H1 (cell line): ENCODE results near the gene PFKP. TPM values are rescaled to one million over a fixed set of nuclear protein-coding genes. Genes with fewer than 3 reads are reported as not detected.

Experiments used
- ATF2 ChIP-seq: IDR thresholded peaks from 2 replicates; pipeline ENCODE4 v1.6.1; 2012; ENCODE audit warnings: low read length, inconsistent platforms
- BCL11A ChIP-seq, 2 experiments: IDR thresholded peaks; one replicate each; pipeline ENCODE4 v1.6.1; 2011; ENCODE audit warnings: low read depth in 2 of 2, low read length in 2 of 2, mild to moderate bottlenecking in 2 of 2
- CBX8 ChIP-seq: fragments of 300-800, 300-1000 bp; sonication (generic); IDR thresholded peaks from 2 replicates; pipeline ENCODE4 v1.7.1; 2016; ENCODE audit warnings: low read depth, low read length, borderline replicate concordance
- CREB1 ChIP-seq: IDR thresholded peaks from 2 replicates; pipeline ENCODE4 v1.6.1; 2012; ENCODE audit warnings: inconsistent platforms
- MAFK ChIP-seq: IDR thresholded peaks from 2 replicates; pipeline ENCODE4 v1.6.1; 2012; ENCODE audit warnings: low read depth, mild to moderate bottlenecking, improper control_type of control experiment, low read length
- polyA plus RNA-seq, 7 experiments: library from polyadenylated mRNA; depleted of rRNA in 3 of 7; stranded (reverse) in 5 of 7; unstranded in 2 of 7; fragments of >200 nt in 5 of 7; fragments of 200-250 nt in 2 of 7; gene quantifications; 1 replicate in 5 of 7; 2 replicates in 1 of 7; 4 replicates in 1 of 7; pipeline versions ENCODE4 v1.2.1 to v1.2.3, GENCODE V29; 2011 to 2013; ENCODE audit warnings: missing spikeins in 2 of 7, mixed read lengths in 2 of 7
- total RNA-seq: library from RNA; stranded (reverse); fragmentation: NEBNext Ultra II Directional; extraction: Animal tissue kit (Norgen Biotek cat#: 25700); gene quantifications from 2 replicates; pipeline ENCODE4 v1.2.1, GENCODE V29; 2021

The PFKP gene
- total and polyA plus RNA-seq, 2 of the 8 experiments (the other 6 are each of a cell fraction or from before 2014, with no cell fraction given): 51.2 to 128 TPM

- TF ChIP-seq ATF2: no peak
- TF ChIP-seq CBX8: no peak
- no peak for TF ChIP-seq MAFK
- no peak for TF ChIP-seq CREB1
- TF ChIP-seq BCL11A (IDR thresholded peaks at IDR 0.05; ENCODE audit: low read depth in 2 of 2, low read length in 2 of 2): no peak
Observed at GRCh38 chr10:3107426-3107961, 40.1 kb downstream of the PFKP start (continued).
